Tibial artery (tissue), 4 donors: Measurements from ENCODE around the gene ILK.
A peak's percentile ranks its signal among the peaks of the same experiment; 100 is the strongest.

Experiments used
- DNase-seq, 2 donors: peaks; one replicate each; pipeline ENCODE4 v3.0.0-alpha.2; 2019
- H3K27ac ChIP-seq, 2 donors: fragments of 200-600 bp; sonication (generic) in 1 of 2; 1 replicate in 1 of 2; 2 replicates in 1 of 2; pipeline ENCODE4 v1.5.1; 2018 to 2019; ENCODE audit warnings: mild to moderate bottlenecking in 1 of 2
- H3K27me3 ChIP-seq, 2 donors: fragments of 200-600 bp; sonication (generic) in 1 of 2; one replicate each; pipeline versions ENCODE4 v1.5.1 to v1.6.0; 2016 to 2019
- H3K36me3 ChIP-seq, 3 donors: fragments of 200-600 bp; sonication (generic) in 2 of 3; one replicate each; pipeline ENCODE4 v1.5.1; 2016 to 2019; ENCODE audit warnings: mild to moderate bottlenecking in 2 of 3
- H3K4me1 ChIP-seq, 4 donors: fragments of 200-600 bp; sonication (generic) in 2 of 4; 1 replicate in 3 of 4; 2 replicates in 1 of 4; pipeline ENCODE4 v1.5.1; 2016 to 2019
- H3K4me3 ChIP-seq, 2 donors: fragments of 200-600 bp; sonication (generic) in 1 of 2; 1 replicate in 1 of 2; 2 replicates in 1 of 2; pipeline ENCODE4 v1.5.1; 2018 to 2019; ENCODE audit warnings: mild to moderate bottlenecking in 2 of 2
- H3K9me3 ChIP-seq, 3 donors: fragments of 200-600 bp; sonication (generic) in 1 of 3; one replicate each; pipeline ENCODE4 v1.5.1; 2016 to 2019
- intact Hi-C: fragments of 100-400 bp; cut with DNase I; formaldehyde crosslinking; loops from one replicate; pipeline ENCODE4 v1.15.0; 2023; ENCODE audit warnings: low total_unique reads
- TF ChIP-seq, protein P1 (sequence below), 2 experiments: fragments of 200-600 bp in 1 of 2; fragments of 450-650 bp in 1 of 2; IDR thresholded peaks; one replicate each; pipeline ENCODE4 v1.5.1; 2017 to 2019; ENCODE audit warnings: antibody characterized with exemption in 2 of 2, mild to moderate bottlenecking in 1 of 2, moderate library complexity in 1 of 2

Gene ILK

DNA sequence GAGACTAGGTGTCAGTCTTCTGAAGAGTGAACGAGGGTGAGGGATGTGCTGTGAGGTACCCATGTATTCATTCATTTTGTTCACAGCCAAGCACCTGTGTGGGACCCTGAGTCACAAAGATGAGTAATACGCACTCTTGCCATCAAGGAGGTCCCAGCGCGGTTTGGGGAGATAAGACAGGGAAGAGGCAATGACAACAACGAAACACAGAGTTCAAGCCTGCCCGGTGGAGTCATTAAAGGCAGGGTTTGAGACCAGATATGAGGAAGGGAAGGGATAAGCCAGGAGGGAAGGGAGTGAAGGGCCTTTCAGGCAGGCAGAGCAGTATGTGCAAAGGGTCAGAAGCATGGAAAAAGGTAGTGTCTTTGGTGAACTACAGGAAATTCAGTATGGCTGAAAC is 47.4 kb downstream of the ILK start:
- TF ChIP-seq, protein P1, sequence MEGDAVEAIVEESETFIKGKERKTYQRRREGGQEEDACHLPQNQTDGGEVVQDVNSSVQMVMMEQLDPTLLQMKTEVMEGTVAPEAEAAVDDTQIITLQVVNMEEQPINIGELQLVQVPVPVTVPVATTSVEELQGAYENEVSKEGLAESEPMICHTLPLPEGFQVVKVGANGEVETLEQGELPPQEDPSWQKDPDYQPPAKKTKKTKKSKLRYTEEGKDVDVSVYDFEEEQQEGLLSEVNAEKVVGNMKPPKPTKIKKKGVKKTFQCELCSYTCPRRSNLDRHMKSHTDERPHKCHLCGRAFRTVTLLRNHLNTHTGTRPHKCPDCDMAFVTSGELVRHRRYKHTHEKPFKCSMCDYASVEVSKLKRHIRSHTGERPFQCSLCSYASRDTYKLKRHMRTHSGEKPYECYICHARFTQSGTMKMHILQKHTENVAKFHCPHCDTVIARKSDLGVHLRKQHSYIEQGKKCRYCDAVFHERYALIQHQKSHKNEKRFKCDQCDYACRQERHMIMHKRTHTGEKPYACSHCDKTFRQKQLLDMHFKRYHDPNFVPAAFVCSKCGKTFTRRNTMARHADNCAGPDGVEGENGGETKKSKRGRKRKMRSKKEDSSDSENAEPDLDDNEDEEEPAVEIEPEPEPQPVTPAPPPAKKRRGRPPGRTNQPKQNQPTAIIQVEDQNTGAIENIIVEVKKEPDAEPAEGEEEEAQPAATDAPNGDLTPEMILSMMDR (IDR thresholded peaks at IDR 0.05), result no peak
- intact Hi-C loops, result no loop called here
- H3K4me1 ChIP-seq, result peaks cover 0 to 39% (median 25%) of the 10 kb centered on the region in 4 donors
- no peaks in the 10 kb centered on the region for H3K36me3 ChIP-seq
- DNase-seq, result no peak
- H3K9me3 ChIP-seq, result no peaks in the 10 kb centered on the region
- no peak overlapping the region for H3K4me3 ChIP-seq
- no peak overlapping the region for H3K27ac ChIP-seq
- no peaks in the 10 kb centered on the region for H3K27me3 ChIP-seq

- no peaks in the 10 kb centered on the region for H3K9me3 ChIP-seq
- intact Hi-C loops, result no loop called here
- peaks cover 0 to 39% (median 13%) of the 10 kb centered on the region in 4 donors for H3K4me1 ChIP-seq
- TF ChIP-seq, protein P1 (IDR thresholded peaks at IDR 0.05), result no peak
- no peak overlapping the region for H3K27ac ChIP-seq
- no peak for DNase-seq
- H3K4me3 ChIP-seq, result no peak overlapping the region
- no peaks in the 10 kb centered on the region for H3K36me3 ChIP-seq
- no peaks in the 10 kb centered on the region for H3K27me3 ChIP-seq
Measured at GRCh38 chr11:6652182-6652581, 48.6 kb downstream of the ILK start.

- no peak for DNase-seq
- Histone ChIP-seq H3K4me1 (peaks cover 0 to 39% (median 9%) of the 10 kb centered on the region in 4 donors), H3K27ac (peak overlapping the region in 1 of 2 donors; percentile 11), H3K9me3 (no peaks in the 10 kb centered on the region), H3K27me3 (no peaks in the 10 kb centered on the region), H3K4me3 (no peak overlapping the region), H3K36me3 (no peaks in the 10 kb centered on the region)
- intact Hi-C loops, result no loop called here
- TF ChIP-seq, protein P1 (IDR thresholded peaks at IDR 0.05), result no peak
Measured at GRCh38 chr11:6653097-6653496, 49.5 kb downstream of the ILK start.

GRCh38 chr11:6653656-6654055 is 50.1 kb downstream of the ILK start:
- Histone ChIP-seq H3K36me3 (no peaks in the 10 kb centered on the region), H3K9me3 (no peaks in the 10 kb centered on the region), H3K4me3 (no peak overlapping the region), H3K4me1 (peaks cover 0 to 34% (median 9%) of the 10 kb centered on the region in 4 donors), H3K27me3 (no peaks in the 10 kb centered on the region), H3K27ac (peak overlapping the region in 1 of 2 donors; percentile 76)
- intact Hi-C loops, result no loop called here
- DNase-seq, result no peak
- TF ChIP-seq, protein P1 (IDR thresholded peaks at IDR 0.05), result no peak

DNA sequence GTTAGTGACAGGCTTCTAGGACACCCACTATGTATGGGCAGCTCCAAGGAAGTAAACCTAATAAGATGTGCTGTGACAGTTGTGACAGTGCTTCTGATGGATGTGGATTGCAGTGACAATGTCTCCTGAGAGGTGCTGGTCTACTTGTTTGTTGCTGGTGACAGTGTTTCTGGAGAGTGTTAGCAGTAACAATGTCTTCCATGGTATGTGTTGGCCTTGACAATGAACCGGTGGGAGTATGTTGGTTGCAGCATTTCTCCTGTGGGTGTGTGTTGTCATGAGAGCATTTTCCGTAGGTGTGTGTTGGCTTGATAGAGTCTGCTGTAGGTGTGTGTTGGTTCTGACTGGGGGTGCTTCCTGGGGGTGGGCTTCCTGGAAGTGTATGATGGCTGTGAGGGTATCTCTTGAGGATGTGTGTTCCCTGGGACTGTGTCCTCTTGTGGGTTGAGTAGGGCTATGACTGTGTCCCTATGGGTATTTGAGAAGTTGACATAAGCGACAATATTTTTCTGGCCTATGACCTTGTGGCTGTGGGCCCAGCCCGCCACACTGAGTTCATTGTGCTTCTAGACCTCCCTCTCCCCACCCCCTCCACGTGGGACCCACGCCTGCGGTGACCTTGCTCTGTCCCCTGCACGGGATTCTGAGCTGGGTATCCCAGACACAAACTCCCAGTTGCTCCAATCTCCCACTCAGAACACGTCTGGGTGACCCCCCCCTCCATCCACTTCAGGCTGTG is 50.9 kb downstream of the ILK start:
- H3K27me3 ChIP-seq, result no peaks in the 10 kb centered on the region
- no peaks in the 10 kb centered on the region for H3K9me3 ChIP-seq
- no peak for DNase-seq
- TF ChIP-seq, protein P1 (IDR thresholded peaks at IDR 0.05), result no peak
- peak overlapping the region; percentile 56 to 62 for H3K4me3 ChIP-seq
- H3K4me1 ChIP-seq, result peaks cover 0 to 34% (median 9%) of the 10 kb centered on the region in 4 donors
- peak overlapping the region; percentile 76 to 80 for H3K27ac ChIP-seq
- H3K36me3 ChIP-seq, result no peaks in the 10 kb centered on the region
- intact Hi-C loops, result loop anchor here (5.0 kb wide), 1 partner anchor 42 kb away; the partner anchor contains the start of gene TAF10
